HCT116 (cell line): Measurements from ENCODE around the gene UBE2E2. TPM values are rescaled to one million over a fixed set of nuclear protein-coding genes. Genes with fewer than 3 reads are reported as not detected.

ENCODE experiments used
- ATAC-seq: fragments of 200-7000 bp; cut with Tn5 transposase; 2 replicates; pipeline ENCODE4 v1.9.1; 2020; ENCODE audit warnings: mild to moderate bottlenecking, moderate library complexity
- BruUV-seq: library from RNA; stranded (reverse); fragments of 400-500 nt; replicated peaks from 2 replicates; lab custom pipeline; 2021; lab: Mats Ljungman, UMichigan
- CTCF ChIA-PET: fragments of 300-600 bp; sonication (Branson Sonifier 250); formaldehyde crosslinking; loops from one replicate; lab custom pipeline; 2021; ENCODE audit warnings: antibody characterized with exemption; lab: Charles Lee
- POLR2A ChIA-PET: fragments of 300-600, 350-600 bp; sonication (Branson Sonifier 250); formaldehyde crosslinking; loops from one replicate; lab custom pipeline; 2021; ENCODE audit warnings: antibody characterized with exemption; lab: Charles Lee
- RAD21 ChIA-PET, 2 experiments: fragments of 300-600 bp; sonication (Branson Sonifier 250); formaldehyde crosslinking; loops; one replicate each; lab custom pipeline; 2023; ENCODE audit warnings: low total read pairs in 2 of 2; ENCODE audit not compliant: uncharacterized antibody in 2 of 2, unreplicated experiment in 2 of 2, low non-redundant PET in 1 of 2; lab: Charles Lee
- DNase-seq: peaks from one replicate; pipeline ENCODE4 v3.0.0-alpha.2; 2010; ENCODE audit warnings: low read depth, low spot score
- H2AFZ ChIP-seq: fragments of 200-600 bp; shearing (Covaris generic), sonication (generic); 2 replicates; pipeline ENCODE4 v1.6.1; 2017; ENCODE audit warnings: low read depth, mixed run types, mixed read lengths, antibody characterized with exemption, low read length; ENCODE audit not compliant: poor library complexity, severe bottlenecking
- H3K27ac ChIP-seq: 2 replicates; pipeline ENCODE4 v1.5.1; 2012; ENCODE audit warnings: low read depth, low read length
- H3K27me3 ChIP-seq: fragments of 200-600 bp; sonication (generic); 2 replicates; pipeline ENCODE4 v1.6.1; 2016; ENCODE audit warnings: mixed run types, low read length, mixed read lengths; ENCODE audit not compliant: insufficient read depth
- H3K36me3 ChIP-seq, 2 experiments: fragments of 200-500 bp in 1 of 2; fragments of 200-600 bp in 1 of 2; sonication (Bioruptor generic) in 1 of 2; sonication (generic) in 1 of 2; 2 replicates each; pipeline versions ENCODE4 v1.5.1 to v1.6.1; 2014 to 2016; ENCODE audit warnings: low read length in 2 of 2, inconsistent platforms in 1 of 2, mixed read lengths in 1 of 2, mixed run types in 1 of 2; ENCODE audit not compliant: insufficient read depth in 2 of 2, control insufficient read depth in 1 of 2
- H3K4me1 ChIP-seq, 2 experiments: fragments of 200-600 bp in 1 of 2; sonication (generic) in 1 of 2; 2 replicates each; pipeline versions ENCODE4 v1.5.1 to v1.6.1; 2012 to 2017; ENCODE audit warnings: low read length in 2 of 2, inconsistent platforms in 1 of 2, mild to moderate bottlenecking in 1 of 2, mixed read lengths in 1 of 2, mixed run types in 1 of 2, moderate library complexity in 1 of 2; ENCODE audit not compliant: insufficient read depth in 2 of 2, control insufficient read depth in 1 of 2
- H3K4me2 ChIP-seq: fragments of 200-600 bp; sonication (generic); 2 replicates; pipeline ENCODE4 v1.6.1; 2017; ENCODE audit warnings: mixed run types, low read length, mixed read lengths
- H3K4me3 ChIP-seq, 2 experiments: fragments of 200-600 bp in 1 of 2; sonication (generic) in 1 of 2; replicated peaks in 1 of 2; 2 replicates each; pipeline ENCODE4 v1.5.1; 2011 to 2016; ENCODE audit warnings: low read length in 2 of 2, control low read depth in 1 of 2, low read depth in 1 of 2, mild to moderate bottlenecking in 1 of 2, mixed read lengths in 1 of 2, mixed run types in 1 of 2
- H3K79me2 ChIP-seq: fragments of 200-600 bp; sonication (generic); 2 replicates; pipeline ENCODE4 v1.6.1; 2017; ENCODE audit warnings: mild to moderate bottlenecking, mixed run types, low read length, moderate library complexity, mixed read lengths; ENCODE audit not compliant: insufficient read depth
- H3K9ac ChIP-seq: fragments of 200-600 bp; sonication (generic); 2 replicates; pipeline ENCODE4 v1.6.1; 2016; ENCODE audit warnings: low read length, mixed read lengths
- H3K9me2 ChIP-seq: fragments of 200-600 bp; sonication (generic), shearing (Covaris generic); 2 replicates; pipeline ENCODE4 v1.6.1; 2017; ENCODE audit warnings: mixed run types, mild to moderate bottlenecking, moderate library complexity; ENCODE audit not compliant: insufficient read depth
- H3K9me3 ChIP-seq, 2 experiments: fragments of 200-500 bp in 1 of 2; fragments of 200-600 bp in 1 of 2; sonication (Bioruptor generic) in 1 of 2; sonication (generic) in 1 of 2; 2 replicates each; pipeline ENCODE4 v1.6.1; 2014 to 2017; ENCODE audit warnings: low read length in 2 of 2, mixed read lengths in 2 of 2, inconsistent platforms in 1 of 2, low read depth in 1 of 2, mild to moderate bottlenecking in 1 of 2, mixed run types in 1 of 2, moderate library complexity in 1 of 2; ENCODE audit not compliant: control insufficient read depth in 1 of 2, insufficient read depth in 1 of 2
- H4K20me1 ChIP-seq: fragments of 200-600 bp; sonication (generic), shearing (Covaris generic); 2 replicates; pipeline ENCODE4 v1.6.1; 2017; ENCODE audit warnings: mixed run types, mild to moderate bottlenecking, moderate library complexity; ENCODE audit not compliant: insufficient read depth
- CEBPB ChIP-seq: IDR thresholded peaks from 2 replicates; pipeline ENCODE4 v1.6.1; 2012; ENCODE audit warnings: low read depth
- CTCF ChIP-seq, 3 experiments: fragments of 200-600 bp in 1 of 3; sonication (generic) in 1 of 3; IDR thresholded peaks in 2 of 3; conservative IDR thresholded peaks in 1 of 3; 2 replicates each; pipeline ENCODE4 v1.5.1; 2012 to 2017; ENCODE audit warnings: low read depth in 2 of 3, low read length in 2 of 3, antibody characterized with exemption in 1 of 3, borderline replicate concordance in 1 of 3, control low read depth in 1 of 3, mild to moderate bottlenecking in 1 of 3, mixed read lengths in 1 of 3, mixed run types in 1 of 3, moderate library complexity in 1 of 3; ENCODE audit not compliant: insufficient read depth in 1 of 3
- EGR1 ChIP-seq: IDR thresholded peaks from 2 replicates; pipeline ENCODE4 v1.6.1; 2012; ENCODE audit warnings: low read depth
- ELF1 ChIP-seq: IDR thresholded peaks from 2 replicates; pipeline ENCODE4 v1.6.1; 2012; ENCODE audit warnings: low read depth, borderline replicate concordance
- EZH2phosphoT487 ChIP-seq: fragments of 200-600 bp; IDR thresholded peaks from 2 replicates; pipeline ENCODE4 v1.6.1; 2018; ENCODE audit warnings: antibody characterized with exemption, borderline replicate concordance
- JUND ChIP-seq: IDR thresholded peaks from 2 replicates; pipeline ENCODE4 v1.6.1; 2012
- POLR2AphosphoS5 ChIP-seq: IDR thresholded peaks from 2 replicates; pipeline ENCODE4 v1.6.1; 2011; ENCODE audit warnings: mild to moderate bottlenecking, low read depth, low read length, moderate library complexity
- SIN3A ChIP-seq: IDR thresholded peaks from 2 replicates; pipeline ENCODE4 v1.6.1; 2012; ENCODE audit warnings: low read depth
- SRF ChIP-seq: IDR thresholded peaks from 2 replicates; pipeline ENCODE4 v1.6.1; 2012; ENCODE audit warnings: low read depth
- TCF7L2 ChIP-seq: IDR thresholded peaks from 2 replicates; pipeline ENCODE4 v1.7.0; 2011; ENCODE audit warnings: borderline replicate concordance, inconsistent platforms; ENCODE audit not compliant: insufficient read depth, insufficient read length; ENCODE audit errors: extremely low read depth
- YY1 ChIP-seq: IDR thresholded peaks from 2 replicates; pipeline ENCODE4 v1.6.1; 2011; ENCODE audit warnings: low read length, low read depth, moderate library complexity, mild to moderate bottlenecking; ENCODE audit not compliant: insufficient replicate concordance; ENCODE audit errors: extremely low read depth
- intact Hi-C: fragments of 100-400 bp; cut with micrococcal nuclease; formaldehyde crosslinking; loops from 2 replicates; pipeline ENCODE4 v1.10.0; 2022
- total RNA-seq: library from RNA; stranded (reverse); gene quantifications from one replicate; pipeline ENCODE4 v1.2.1, GENCODE V29; 2021; ENCODE audit not compliant: unreplicated experiment
- TF ChIP-seq, protein P1 (sequence below): IDR thresholded peaks from 2 replicates; pipeline ENCODE4 v1.6.1; 2012; ENCODE audit warnings: low read depth
- TF ChIP-seq, protein P2 (sequence below): IDR thresholded peaks from 2 replicates; pipeline ENCODE4 v1.6.1; 2011; ENCODE audit warnings: mild to moderate bottlenecking, low read length, moderate library complexity; ENCODE audit not compliant: insufficient replicate concordance; ENCODE audit errors: extremely low read depth

Gene UBE2E2
- total RNA-seq, 1 experiment from 2014 or later, result 21.4 TPM

DNA sequence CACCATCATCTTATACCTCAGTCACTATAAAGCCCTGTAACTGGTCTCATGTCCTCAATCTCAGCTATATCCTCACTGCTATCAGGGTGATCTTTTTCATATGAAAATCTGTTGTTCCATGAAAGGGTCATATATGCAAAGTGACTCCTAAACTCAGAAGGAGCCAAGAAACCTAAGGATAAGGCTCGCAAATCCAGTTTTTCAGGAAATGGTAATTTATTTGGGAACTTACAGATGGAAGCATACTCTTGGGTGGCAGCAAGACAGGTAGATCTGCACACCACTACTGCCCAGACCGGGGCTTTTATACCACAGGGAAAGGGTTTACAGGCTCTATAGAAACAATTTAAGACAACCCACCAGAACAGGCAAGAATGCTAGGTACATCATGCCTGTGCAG is 272.3 kb downstream of the UBE2E2 start (continued):
- TF ChIP-seq, protein P1, sequence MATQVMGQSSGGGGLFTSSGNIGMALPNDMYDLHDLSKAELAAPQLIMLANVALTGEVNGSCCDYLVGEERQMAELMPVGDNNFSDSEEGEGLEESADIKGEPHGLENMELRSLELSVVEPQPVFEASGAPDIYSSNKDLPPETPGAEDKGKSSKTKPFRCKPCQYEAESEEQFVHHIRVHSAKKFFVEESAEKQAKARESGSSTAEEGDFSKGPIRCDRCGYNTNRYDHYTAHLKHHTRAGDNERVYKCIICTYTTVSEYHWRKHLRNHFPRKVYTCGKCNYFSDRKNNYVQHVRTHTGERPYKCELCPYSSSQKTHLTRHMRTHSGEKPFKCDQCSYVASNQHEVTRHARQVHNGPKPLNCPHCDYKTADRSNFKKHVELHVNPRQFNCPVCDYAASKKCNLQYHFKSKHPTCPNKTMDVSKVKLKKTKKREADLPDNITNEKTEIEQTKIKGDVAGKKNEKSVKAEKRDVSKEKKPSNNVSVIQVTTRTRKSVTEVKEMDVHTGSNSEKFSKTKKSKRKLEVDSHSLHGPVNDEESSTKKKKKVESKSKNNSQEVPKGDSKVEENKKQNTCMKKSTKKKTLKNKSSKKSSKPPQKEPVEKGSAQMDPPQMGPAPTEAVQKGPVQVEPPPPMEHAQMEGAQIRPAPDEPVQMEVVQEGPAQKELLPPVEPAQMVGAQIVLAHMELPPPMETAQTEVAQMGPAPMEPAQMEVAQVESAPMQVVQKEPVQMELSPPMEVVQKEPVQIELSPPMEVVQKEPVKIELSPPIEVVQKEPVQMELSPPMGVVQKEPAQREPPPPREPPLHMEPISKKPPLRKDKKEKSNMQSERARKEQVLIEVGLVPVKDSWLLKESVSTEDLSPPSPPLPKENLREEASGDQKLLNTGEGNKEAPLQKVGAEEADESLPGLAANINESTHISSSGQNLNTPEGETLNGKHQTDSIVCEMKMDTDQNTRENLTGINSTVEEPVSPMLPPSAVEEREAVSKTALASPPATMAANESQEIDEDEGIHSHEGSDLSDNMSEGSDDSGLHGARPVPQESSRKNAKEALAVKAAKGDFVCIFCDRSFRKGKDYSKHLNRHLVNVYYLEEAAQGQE, result no peak
- no peak for TF ChIP-seq TCF7L2
- no peak for TF ChIP-seq SIN3A
- no peak for TF ChIP-seq CTCF (IDR thresholded peaks at IDR 0.05 in 2 of 3, conservative IDR thresholded peaks at IDR 0.05 in 1 of 3; ENCODE audit: borderline replicate concordance in 1 of 3, insufficient read depth in 1 of 3, low read depth in 2 of 3, low read length in 2 of 3)

GRCh38 chr3:23479026-23479425 is 275.9 kb downstream of the UBE2E2 start:
- CTCF ChIA-PET, result no interaction called here
- no peak overlapping the region for H2AFZ ChIP-seq
- ATAC-seq (no peak), DNase-seq (no peak)
- no peaks in the 10 kb centered on the region for H3K9me2 ChIP-seq
- H3K27me3 ChIP-seq, result no peaks in the 10 kb centered on the region
- BruUV-seq, result no TSS peak
- H3K36me3 ChIP-seq, result no peaks in the 10 kb centered on the region
- H4K20me1 ChIP-seq, result no peaks in the 10 kb centered on the region
- no peak overlapping the region for H3K27ac ChIP-seq
- RAD21 ChIA-PET, result no interaction called here
- POLR2A ChIA-PET, result no interaction called here
- H3K9me3 ChIP-seq, result no peaks in the 10 kb centered on the region
- TF ChIP-seq, protein P1, result no peak
- TF ChIP-seq SRF (no peak), POLR2AphosphoS5 (no peak), SIN3A (no peak), CEBPB (no peak), EGR1 (no peak), YY1 (no peak), EZH2phosphoT487 (no peak), JUND (no peak), ELF1 (no peak), TCF7L2 (no peak)
- TF ChIP-seq, protein P2, sequence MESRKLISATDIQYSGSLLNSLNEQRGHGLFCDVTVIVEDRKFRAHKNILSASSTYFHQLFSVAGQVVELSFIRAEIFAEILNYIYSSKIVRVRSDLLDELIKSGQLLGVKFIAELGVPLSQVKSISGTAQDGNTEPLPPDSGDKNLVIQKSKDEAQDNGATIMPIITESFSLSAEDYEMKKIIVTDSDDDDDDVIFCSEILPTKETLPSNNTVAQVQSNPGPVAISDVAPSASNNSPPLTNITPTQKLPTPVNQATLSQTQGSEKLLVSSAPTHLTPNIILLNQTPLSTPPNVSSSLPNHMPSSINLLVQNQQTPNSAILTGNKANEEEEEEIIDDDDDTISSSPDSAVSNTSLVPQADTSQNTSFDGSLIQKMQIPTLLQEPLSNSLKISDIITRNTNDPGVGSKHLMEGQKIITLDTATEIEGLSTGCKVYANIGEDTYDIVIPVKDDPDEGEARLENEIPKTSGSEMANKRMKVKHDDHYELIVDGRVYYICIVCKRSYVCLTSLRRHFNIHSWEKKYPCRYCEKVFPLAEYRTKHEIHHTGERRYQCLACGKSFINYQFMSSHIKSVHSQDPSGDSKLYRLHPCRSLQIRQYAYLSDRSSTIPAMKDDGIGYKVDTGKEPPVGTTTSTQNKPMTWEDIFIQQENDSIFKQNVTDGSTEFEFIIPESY, result no peak
- TF ChIP-seq, all 23 proteins: peak for 0
- H3K9ac ChIP-seq, result no peak overlapping the region
- H3K4me1 ChIP-seq, result peaks cover 0 to 9% of the 10 kb centered on the region in 2 experiments; a peak in 1 of 4 replicates
- H3K79me2 ChIP-seq, result no peaks in the 10 kb centered on the region
- no peak overlapping the region for H3K4me2 ChIP-seq
- intact Hi-C loops, result no loop called here
- H3K4me3 ChIP-seq, result no peak overlapping the region
